ENCODE data around the gene DOC2B.

DNA sequence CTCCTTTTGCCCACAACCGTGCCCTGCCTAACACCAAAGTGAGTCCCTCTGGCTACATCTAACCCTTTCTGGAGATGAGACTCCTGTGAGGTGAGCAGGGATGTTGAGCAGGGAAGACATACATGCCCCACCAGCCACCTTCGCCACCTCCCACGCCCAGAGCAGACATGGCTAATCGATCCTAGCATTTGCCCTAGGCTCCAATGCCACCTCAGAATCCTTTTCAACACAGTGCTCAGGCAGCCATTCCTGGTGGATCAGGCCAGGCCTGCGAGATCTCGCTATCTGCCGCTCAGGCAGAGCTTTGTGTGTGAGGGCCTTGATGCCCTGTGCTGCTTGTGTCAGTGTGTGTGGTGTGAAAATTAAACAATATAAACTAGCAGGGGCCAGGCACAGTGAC is 23.1 kb downstream of the DOC2B start:
- TF ChIP-seq, protein P1, sequence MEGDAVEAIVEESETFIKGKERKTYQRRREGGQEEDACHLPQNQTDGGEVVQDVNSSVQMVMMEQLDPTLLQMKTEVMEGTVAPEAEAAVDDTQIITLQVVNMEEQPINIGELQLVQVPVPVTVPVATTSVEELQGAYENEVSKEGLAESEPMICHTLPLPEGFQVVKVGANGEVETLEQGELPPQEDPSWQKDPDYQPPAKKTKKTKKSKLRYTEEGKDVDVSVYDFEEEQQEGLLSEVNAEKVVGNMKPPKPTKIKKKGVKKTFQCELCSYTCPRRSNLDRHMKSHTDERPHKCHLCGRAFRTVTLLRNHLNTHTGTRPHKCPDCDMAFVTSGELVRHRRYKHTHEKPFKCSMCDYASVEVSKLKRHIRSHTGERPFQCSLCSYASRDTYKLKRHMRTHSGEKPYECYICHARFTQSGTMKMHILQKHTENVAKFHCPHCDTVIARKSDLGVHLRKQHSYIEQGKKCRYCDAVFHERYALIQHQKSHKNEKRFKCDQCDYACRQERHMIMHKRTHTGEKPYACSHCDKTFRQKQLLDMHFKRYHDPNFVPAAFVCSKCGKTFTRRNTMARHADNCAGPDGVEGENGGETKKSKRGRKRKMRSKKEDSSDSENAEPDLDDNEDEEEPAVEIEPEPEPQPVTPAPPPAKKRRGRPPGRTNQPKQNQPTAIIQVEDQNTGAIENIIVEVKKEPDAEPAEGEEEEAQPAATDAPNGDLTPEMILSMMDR (conservative IDR thresholded peaks at IDR 0.05; ENCODE audit: low read depth, low read length) = no peak
- no peak for TF ChIP-seq EZH2 (IDR thresholded peaks at IDR 0.05; ENCODE audit: borderline replicate concordance, low read depth, low read length, poor library complexity, severe bottlenecking)
